ENCODE measurements around the gene TSNAXIP1.

DNA sequence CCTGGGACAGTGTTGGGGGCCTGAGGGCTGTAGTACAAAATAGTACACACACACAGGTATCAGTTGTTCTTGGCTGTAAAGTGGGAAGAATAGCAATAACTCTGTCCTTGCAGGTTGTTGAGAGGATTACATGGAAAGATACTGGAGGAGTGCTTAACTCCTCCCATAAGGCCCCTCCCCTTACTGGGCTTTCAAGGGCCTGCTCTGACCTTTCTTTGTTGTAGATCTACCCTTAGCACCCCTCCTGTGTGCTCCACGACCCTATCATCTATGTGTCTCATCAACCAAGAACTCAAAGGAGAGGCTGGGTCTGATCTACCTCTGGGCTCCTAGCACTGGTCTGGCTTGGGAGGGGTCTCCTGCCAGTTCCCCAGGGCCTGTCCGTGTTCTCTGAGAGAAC, 57.9 kb downstream of the TSNAXIP1 start:
- TF ChIP-seq, protein P1, sequence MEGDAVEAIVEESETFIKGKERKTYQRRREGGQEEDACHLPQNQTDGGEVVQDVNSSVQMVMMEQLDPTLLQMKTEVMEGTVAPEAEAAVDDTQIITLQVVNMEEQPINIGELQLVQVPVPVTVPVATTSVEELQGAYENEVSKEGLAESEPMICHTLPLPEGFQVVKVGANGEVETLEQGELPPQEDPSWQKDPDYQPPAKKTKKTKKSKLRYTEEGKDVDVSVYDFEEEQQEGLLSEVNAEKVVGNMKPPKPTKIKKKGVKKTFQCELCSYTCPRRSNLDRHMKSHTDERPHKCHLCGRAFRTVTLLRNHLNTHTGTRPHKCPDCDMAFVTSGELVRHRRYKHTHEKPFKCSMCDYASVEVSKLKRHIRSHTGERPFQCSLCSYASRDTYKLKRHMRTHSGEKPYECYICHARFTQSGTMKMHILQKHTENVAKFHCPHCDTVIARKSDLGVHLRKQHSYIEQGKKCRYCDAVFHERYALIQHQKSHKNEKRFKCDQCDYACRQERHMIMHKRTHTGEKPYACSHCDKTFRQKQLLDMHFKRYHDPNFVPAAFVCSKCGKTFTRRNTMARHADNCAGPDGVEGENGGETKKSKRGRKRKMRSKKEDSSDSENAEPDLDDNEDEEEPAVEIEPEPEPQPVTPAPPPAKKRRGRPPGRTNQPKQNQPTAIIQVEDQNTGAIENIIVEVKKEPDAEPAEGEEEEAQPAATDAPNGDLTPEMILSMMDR (IDR thresholded peaks at IDR 0.05 in 2 of 3, conservative IDR thresholded peaks at IDR 0.05 in 1 of 3; ENCODE audit: borderline replicate concordance in 1 of 3, insufficient read depth in 1 of 3, low read depth in 2 of 3, low read length in 2 of 3) = no peak
- TF ChIP-seq, protein P2, sequence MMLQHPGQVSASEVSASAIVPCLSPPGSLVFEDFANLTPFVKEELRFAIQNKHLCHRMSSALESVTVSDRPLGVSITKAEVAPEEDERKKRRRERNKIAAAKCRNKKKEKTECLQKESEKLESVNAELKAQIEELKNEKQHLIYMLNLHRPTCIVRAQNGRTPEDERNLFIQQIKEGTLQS (IDR thresholded peaks at IDR 0.05) = no peak
- TF ChIP-seq EZH2 (IDR thresholded peaks at IDR 0.05) (no peak), ZNF274 (IDR thresholded peaks at IDR 0.05; ENCODE audit: low read depth, low read length) (no peak), SP1 (IDR thresholded peaks at IDR 0.05; ENCODE audit: low read depth) (no peak), POLR2A (IDR thresholded peaks at IDR 0.05; ENCODE audit: borderline replicate concordance, extremely low read depth, insufficient read depth, insufficient read length) (no peak), ZFX (IDR thresholded peaks at IDR 0.05) (no peak)
